ENCODE measurements around the gene AMACR. TPM values are rescaled to one million over a fixed set of nuclear protein-coding genes. Genes with fewer than 3 reads are reported as not detected.

AMACR gene
- total RNA-seq, 1 donor from 2014 or later: 1.3 TPM

DNA sequence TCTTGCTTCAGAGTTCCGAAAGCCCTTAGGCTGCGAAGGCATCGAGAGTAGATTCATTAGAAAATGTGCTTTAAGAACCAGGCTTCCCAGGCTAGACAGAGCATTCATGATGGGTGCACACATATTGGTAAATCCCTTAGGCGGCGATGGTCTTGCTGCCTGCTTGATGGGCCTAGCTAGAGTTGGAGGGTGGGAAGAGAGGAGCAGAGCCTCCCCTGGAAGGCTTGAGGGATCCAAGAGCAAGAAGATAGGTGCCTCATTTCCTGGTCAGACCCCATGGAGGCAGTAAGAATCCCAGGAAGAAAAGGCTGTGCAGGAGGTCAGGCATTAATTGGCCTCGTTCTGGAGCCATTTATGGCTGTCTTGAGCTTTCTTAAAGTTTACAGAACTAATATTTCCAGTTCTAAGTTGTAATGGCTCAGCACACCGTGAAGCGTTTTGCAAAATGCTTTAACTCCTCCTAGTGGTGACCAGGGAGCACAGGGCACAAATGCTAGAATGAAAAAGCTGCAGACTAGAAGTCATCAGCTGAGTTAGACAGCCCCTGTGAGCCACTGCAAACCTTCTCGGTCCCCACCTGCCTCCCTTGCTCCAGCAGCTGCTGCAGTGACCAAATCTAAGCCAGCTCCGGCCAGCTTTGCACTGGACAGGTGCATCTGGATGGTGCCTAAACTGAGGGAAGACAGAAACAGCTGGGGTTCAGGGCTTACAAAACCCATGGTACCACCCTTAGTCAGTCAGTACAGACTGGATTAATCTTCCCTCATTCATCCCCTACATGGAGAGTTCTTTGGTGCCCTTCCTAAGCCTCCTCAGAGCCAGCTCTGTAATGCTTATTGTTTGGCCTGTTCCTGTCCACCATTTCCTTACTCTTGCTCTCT, 38.0 kb downstream of the AMACR start:
- peak; percentile 45 to 60 (median 55) for TF ChIP-seq CTCF (IDR thresholded peaks at IDR 0.05)
- intact Hi-C loops (cut with DNase I): loop anchor here (2.0 kb wide), 1 partner anchor 535 kb away; no protein-coding TSS in a partner anchor
- DNase-seq (ENCODE audit: low spot score in 2 of 2): no peak

DNA sequence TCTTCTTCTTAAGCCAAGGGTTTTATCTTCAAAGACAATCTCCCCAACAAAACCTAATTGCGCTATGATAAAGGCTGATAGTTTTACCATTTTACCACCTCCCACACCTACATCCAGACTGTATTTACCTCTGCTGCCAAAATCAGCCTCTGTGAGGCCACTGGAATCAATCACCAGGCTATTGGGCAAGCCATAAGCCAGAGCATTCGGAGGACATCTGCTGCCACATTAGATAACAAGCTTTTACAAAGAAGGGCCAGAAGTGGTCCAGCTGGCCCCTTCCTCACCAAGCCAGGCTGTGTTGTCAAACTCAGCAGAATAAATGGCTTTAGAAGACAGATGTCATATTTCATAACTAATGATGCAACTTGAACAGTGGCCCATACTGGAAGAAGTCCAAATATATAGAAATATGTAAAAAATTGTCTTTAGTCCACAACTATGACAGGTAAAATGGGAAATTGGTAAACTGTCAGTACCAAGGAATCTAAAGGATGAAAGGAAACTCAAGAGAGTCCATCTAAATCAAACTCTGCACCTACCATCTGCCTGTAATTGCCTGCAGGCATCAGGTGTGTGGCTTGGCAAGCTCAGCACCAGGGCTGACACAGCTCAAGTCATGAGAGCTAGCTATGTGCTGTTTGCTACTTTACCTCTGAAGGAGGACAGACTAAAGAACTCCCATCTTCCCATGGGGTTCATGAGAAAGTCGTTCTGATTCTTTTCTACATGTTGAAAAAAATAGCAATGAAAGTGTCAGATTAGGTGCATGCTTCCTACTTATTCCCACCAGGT, 39.4 kb downstream of the AMACR start:
- DNase-seq (ENCODE audit: low spot score in 2 of 2): no peak
- Histone ChIP-seq H3K4me1 (no peaks in the 10 kb centered on the region), H3K27me3 (no peaks in the 10 kb centered on the region), H3K27ac (no peak overlapping the region), H3K4me3 (no peak overlapping the region), H3K36me3 (no peaks in the 10 kb centered on the region), H3K9me3 (no peaks in the 10 kb centered on the region)
- intact Hi-C loops (cut with DNase I): loop anchor here (2.0 kb wide), 1 partner anchor 534 kb away; no protein-coding TSS in a partner anchor
- no peak for TF ChIP-seq CTCF (IDR thresholded peaks at IDR 0.05)

More for the DNA sequence above, 38.0 kb downstream of the AMACR start:
- no peaks in the 10 kb centered on the region for H3K9me3 ChIP-seq
- H3K36me3 ChIP-seq: no peaks in the 10 kb centered on the region
- no peak overlapping the region for H3K4me3 ChIP-seq
- no peaks in the 10 kb centered on the region for H3K27me3 ChIP-seq
- H3K27ac ChIP-seq: no peak overlapping the region
- no peaks in the 10 kb centered on the region for H3K4me1 ChIP-seq

- no peak overlapping the region for H3K27ac ChIP-seq
- no peaks in the 10 kb centered on the region for H3K4me1 ChIP-seq
- H3K27me3 ChIP-seq: no peaks in the 10 kb centered on the region
- no peak for TF ChIP-seq CTCF (IDR thresholded peaks at IDR 0.05)
- H3K4me3 ChIP-seq: no peak overlapping the region
- H3K9me3 ChIP-seq: no peaks in the 10 kb centered on the region
- intact Hi-C loops (cut with DNase I): no loop called here
- no peaks in the 10 kb centered on the region for H3K36me3 ChIP-seq
- DNase-seq (ENCODE audit: low spot score in 2 of 2): no peak
Measured at GRCh38 chr5:33966805-33967204, 41.0 kb downstream of the AMACR start.

GRCh38 chr5:33964132-33964700, 43.6 kb downstream of the AMACR start:
- intact Hi-C loops (cut with DNase I): no loop called here
- Histone ChIP-seq H3K4me3 (no peak overlapping the region), H3K9me3 (no peaks in the 10 kb centered on the region), H3K36me3 (no peaks in the 10 kb centered on the region), H3K27me3 (no peaks in the 10 kb centered on the region), H3K27ac (no peak overlapping the region), H3K4me1 (no peaks in the 10 kb centered on the region)
- DNase-seq (ENCODE audit: low spot score in 2 of 2): no peak
- TF ChIP-seq CTCF (IDR thresholded peaks at IDR 0.05): no peak

DNA sequence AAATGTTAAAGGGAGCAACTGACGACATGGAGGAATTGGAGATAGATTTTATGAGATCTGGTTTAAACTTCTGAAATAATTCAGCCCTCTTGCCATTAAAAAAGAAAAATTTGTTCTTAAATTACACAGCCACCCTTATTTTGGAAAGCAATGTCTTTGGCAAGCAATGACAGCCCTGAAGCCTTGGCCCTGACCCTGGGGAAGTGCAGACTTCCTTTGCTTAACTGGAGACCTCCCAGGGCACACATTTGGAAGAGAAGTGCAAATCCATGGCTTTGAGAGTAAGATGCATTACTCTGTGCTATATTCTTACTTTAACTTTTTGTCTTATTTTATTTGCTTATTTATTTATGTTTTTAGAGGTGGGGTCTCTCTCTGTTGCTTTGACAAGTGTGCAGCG, 49.7 kb downstream of the AMACR start:
- Histone ChIP-seq H3K27me3 (no peaks in the 10 kb centered on the region), H3K36me3 (no peaks in the 10 kb centered on the region), H3K4me3 (no peak overlapping the region), H3K27ac (no peak overlapping the region), H3K4me1 (no peaks in the 10 kb centered on the region), H3K9me3 (no peaks in the 10 kb centered on the region)
- no peak for TF ChIP-seq CTCF (IDR thresholded peaks at IDR 0.05)
- no peak for DNase-seq (ENCODE audit: low spot score in 2 of 2)
- intact Hi-C loops (cut with DNase I): no loop called here
